B cell (primary cell): ENCODE data around the gene PRPS2.

ENCODE experiments used
- CTCF ChIP-seq: fragments of 200-600 bp; IDR thresholded peaks from one replicate; pipeline ENCODE4 v1.8.0; 2022; ENCODE audit warnings: antibody characterized with exemption, mild to moderate bottlenecking
- EZH2 ChIP-seq: IDR thresholded peaks from 2 replicates; pipeline ENCODE4 v1.6.1; 2012; ENCODE audit warnings: borderline replicate concordance, low read depth, mild to moderate bottlenecking, moderate library complexity, low read length; ENCODE audit not compliant: insufficient read depth, poor library complexity, severe bottlenecking

- TF ChIP-seq CTCF, result no peak
- no peak for TF ChIP-seq EZH2
Measured at GRCh38 chrX:12805333-12805732, 14.1 kb downstream of the PRPS2 start.
